Astrocyte (in vitro differentiated cells and primary cell): Measurements from ENCODE around the gene NPR2. TPM values are rescaled to one million over a fixed set of nuclear protein-coding genes. Genes with fewer than 3 reads are reported as not detected.

Experiments used
- DNase-seq: peaks from one replicate; pipeline ENCODE4 v3.0.0-alpha.2; 2010; ENCODE audit warnings: low read depth
- FAIRE-seq: peaks from 2 replicates; lab custom pipeline; 2011; peaks lifted over from hg19 to GRCh38; lab: Jason Lieb, UNC
- H2AFZ ChIP-seq: 2 replicates; pipeline ENCODE4 v1.6.0; 2012; ENCODE audit warnings: low read depth, low read length, inconsistent platforms
- H3K27ac ChIP-seq: 2 replicates; pipeline ENCODE4 v1.5.1; 2011; ENCODE audit warnings: low read depth, low read length, inconsistent platforms
- H3K27me3 ChIP-seq: 2 replicates; pipeline ENCODE4 v1.6.0; 2011; ENCODE audit warnings: low read length, inconsistent platforms; ENCODE audit not compliant: insufficient read depth
- H3K36me3 ChIP-seq: 2 replicates; pipeline ENCODE4 v1.5.1; 2011; ENCODE audit warnings: low read length, inconsistent platforms; ENCODE audit not compliant: insufficient read depth
- H3K4me1 ChIP-seq: 2 replicates; pipeline ENCODE4 v1.5.1; 2011; ENCODE audit warnings: low read length, inconsistent platforms; ENCODE audit not compliant: insufficient read depth
- H3K4me2 ChIP-seq: 2 replicates; pipeline ENCODE4 v1.6.0; 2012; ENCODE audit warnings: low read length, inconsistent platforms
- H3K4me3 ChIP-seq: 2 replicates; pipeline ENCODE4 v1.5.1; 2011; ENCODE audit warnings: low read depth, mild to moderate bottlenecking, low read length, inconsistent platforms; ENCODE audit not compliant: insufficient read depth
- H3K79me2 ChIP-seq: 2 replicates; pipeline ENCODE4 v1.6.0; 2012; ENCODE audit warnings: mild to moderate bottlenecking, low read length, inconsistent platforms; ENCODE audit not compliant: insufficient read depth
- H3K9ac ChIP-seq: 2 replicates; pipeline ENCODE4 v1.6.0; 2012; ENCODE audit warnings: mild to moderate bottlenecking, low read length, inconsistent platforms
- H3K9me3 ChIP-seq: 2 replicates; pipeline ENCODE4 v1.5.1; 2012; ENCODE audit warnings: low read depth, mild to moderate bottlenecking, low read length, inconsistent platforms; ENCODE audit not compliant: insufficient read depth
- H4K20me1 ChIP-seq: 2 replicates; pipeline ENCODE4 v1.6.0; 2012; ENCODE audit warnings: low read length, inconsistent platforms; ENCODE audit not compliant: insufficient read depth
- H3K27ac Mint-ChIP-seq: one replicate; pipeline ENCODE4 v1.8.0; 2021; ENCODE audit warnings: mild to moderate bottlenecking, mixed read lengths; ENCODE audit not compliant: unreplicated experiment
- H3K27me3 Mint-ChIP-seq: one replicate; pipeline ENCODE4 v1.8.0; 2021; ENCODE audit warnings: low read depth, mixed read lengths; ENCODE audit not compliant: unreplicated experiment
- H3K36me3 Mint-ChIP-seq: one replicate; pipeline ENCODE4 v1.8.0; 2021; ENCODE audit warnings: low read depth, mixed read lengths; ENCODE audit not compliant: unreplicated experiment
- H3K4me1 Mint-ChIP-seq: one replicate; pipeline ENCODE4 v1.8.0; 2021; ENCODE audit warnings: low read depth, mixed read lengths; ENCODE audit not compliant: unreplicated experiment
- H3K4me3 Mint-ChIP-seq: one replicate; pipeline ENCODE4 v1.8.0; 2021; ENCODE audit warnings: mild to moderate bottlenecking, moderate library complexity, mixed read lengths; ENCODE audit not compliant: unreplicated experiment
- H3K9me3 Mint-ChIP-seq: one replicate; pipeline ENCODE4 v1.8.0; 2021; ENCODE audit warnings: mild to moderate bottlenecking, mixed read lengths; ENCODE audit not compliant: unreplicated experiment
- CTCF ChIP-seq: IDR thresholded peaks from 2 replicates; pipeline ENCODE4 v1.5.1; 2011; ENCODE audit warnings: low read depth, mild to moderate bottlenecking, inconsistent platforms, low read length, moderate library complexity; ENCODE audit not compliant: insufficient read depth
- EZH2 ChIP-seq: IDR thresholded peaks from 2 replicates; pipeline ENCODE4 v1.6.1; 2012; ENCODE audit warnings: mild to moderate bottlenecking, low read length, inconsistent platforms; ENCODE audit not compliant: insufficient read depth
- total RNA-seq: library from RNA; stranded (reverse); gene quantifications from 2 replicates; pipeline ENCODE4 v1.2.1, GENCODE V29; 2021

The NPR2 gene
- total RNA-seq, 1 donor from 2014 or later, result 24.6 TPM

- no peaks in the 10 kb centered on the region for H4K20me1 ChIP-seq
- no peak overlapping the region for H3K4me3 Mint-ChIP-seq
- no peak overlapping the region for H3K27ac ChIP-seq
These were observed 30.7 kb upstream of the NPR2 start for GRCh38 chr9:35760651-35761050.

GRCh38 chr9:35763181-35763580, 28.2 kb upstream of the NPR2 start:
- no peak overlapping the region for H3K4me2 ChIP-seq
- DNase-seq (no peak), FAIRE-seq (no peak)
- H2AFZ ChIP-seq, result no peak overlapping the region
- H3K27ac Mint-ChIP-seq, result no peak overlapping the region
- H3K27me3 Mint-ChIP-seq, result no peaks in the 10 kb centered on the region
- H4K20me1 ChIP-seq, result no peaks in the 10 kb centered on the region
- H3K4me3 ChIP-seq, result no peak overlapping the region
- H3K9me3 Mint-ChIP-seq, result no peaks in the 10 kb centered on the region
- H3K27me3 ChIP-seq, result no peaks in the 10 kb centered on the region
- H3K4me3 Mint-ChIP-seq, result no peak overlapping the region
- no peaks in the 10 kb centered on the region for H3K9me3 ChIP-seq
- TF ChIP-seq CTCF, result no peak
- TF ChIP-seq EZH2, result no peak
- H3K36me3 Mint-ChIP-seq, result no peaks in the 10 kb centered on the region
- H3K9ac ChIP-seq, result no peak overlapping the region
- H3K36me3 ChIP-seq, result no peaks in the 10 kb centered on the region
- H3K4me1 Mint-ChIP-seq, result peaks cover 8% of the 10 kb centered on the region
- peaks cover 8% of the 10 kb centered on the region for H3K4me1 ChIP-seq
- no peak overlapping the region for H3K27ac ChIP-seq
- H3K79me2 ChIP-seq, result no peaks in the 10 kb centered on the region

More at GRCh38 chr9:35760651-35761050, 30.7 kb upstream of the NPR2 start:
- no peak for FAIRE-seq
- no peaks in the 10 kb centered on the region for H3K27me3 ChIP-seq
- H3K4me1 ChIP-seq, result peaks cover 25% of the 10 kb centered on the region
- H3K4me3 ChIP-seq, result no peak overlapping the region
- no peak overlapping the region for H3K27ac Mint-ChIP-seq
- H3K36me3 Mint-ChIP-seq, result peaks cover 1% of the 10 kb centered on the region
- no peaks in the 10 kb centered on the region for H3K9me3 ChIP-seq
- H3K4me1 Mint-ChIP-seq, result peaks cover 10% of the 10 kb centered on the region
- H3K9me3 Mint-ChIP-seq, result no peaks in the 10 kb centered on the region
- no peak for TF ChIP-seq CTCF
- no peak for TF ChIP-seq EZH2
- no peaks in the 10 kb centered on the region for H3K79me2 ChIP-seq
- H3K27me3 Mint-ChIP-seq, result no peaks in the 10 kb centered on the region
- H3K4me2 ChIP-seq, result peak overlapping the region; percentile 31
- peak; percentile 65 for DNase-seq
- H3K9ac ChIP-seq, result no peak overlapping the region
- no peaks in the 10 kb centered on the region for H3K36me3 ChIP-seq
- H2AFZ ChIP-seq, result no peak overlapping the region

GRCh38 chr9:35763803-35764202, 27.6 kb upstream of the NPR2 start:
- Histone ChIP-seq H3K79me2 (no peaks in the 10 kb centered on the region), H3K36me3 (no peaks in the 10 kb centered on the region), H3K9me3 (no peaks in the 10 kb centered on the region), H4K20me1 (no peaks in the 10 kb centered on the region), H3K9ac (no peak overlapping the region), H2AFZ (no peak overlapping the region), H3K4me2 (no peak overlapping the region), H3K4me1 (peaks cover 8% of the 10 kb centered on the region), H3K27ac (no peak overlapping the region), H3K4me3 (no peak overlapping the region), H3K27me3 (no peaks in the 10 kb centered on the region)
- peaks cover 5% of the 10 kb centered on the region for H3K4me1 Mint-ChIP-seq
- no peaks in the 10 kb centered on the region for H3K36me3 Mint-ChIP-seq
- no peaks in the 10 kb centered on the region for H3K27me3 Mint-ChIP-seq
- no peak overlapping the region for H3K27ac Mint-ChIP-seq
- DNase-seq (no peak), FAIRE-seq (no peak)
- TF ChIP-seq EZH2 (no peak), CTCF (no peak)
- no peaks in the 10 kb centered on the region for H3K9me3 Mint-ChIP-seq
- H3K4me3 Mint-ChIP-seq, result no peak overlapping the region
